HG02885 (cell line): ENCODE results near the gene MKX.

Source experiments
- ATAC-seq: cut with Tn5 transposase; IDR thresholded peaks from one replicate; pipeline ENCODE4 v1.9.1; 2021; ENCODE audit warnings: mild to moderate bottlenecking; ENCODE audit not compliant: unreplicated experiment, poor library complexity

Gene MKX, protein sequence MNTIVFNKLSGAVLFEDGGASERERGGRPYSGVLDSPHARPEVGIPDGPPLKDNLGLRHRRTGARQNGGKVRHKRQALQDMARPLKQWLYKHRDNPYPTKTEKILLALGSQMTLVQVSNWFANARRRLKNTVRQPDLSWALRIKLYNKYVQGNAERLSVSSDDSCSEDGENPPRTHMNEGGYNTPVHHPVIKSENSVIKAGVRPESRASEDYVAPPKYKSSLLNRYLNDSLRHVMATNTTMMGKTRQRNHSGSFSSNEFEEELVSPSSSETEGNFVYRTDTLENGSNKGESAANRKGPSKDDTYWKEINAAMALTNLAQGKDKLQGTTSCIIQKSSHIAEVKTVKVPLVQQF

DNA sequence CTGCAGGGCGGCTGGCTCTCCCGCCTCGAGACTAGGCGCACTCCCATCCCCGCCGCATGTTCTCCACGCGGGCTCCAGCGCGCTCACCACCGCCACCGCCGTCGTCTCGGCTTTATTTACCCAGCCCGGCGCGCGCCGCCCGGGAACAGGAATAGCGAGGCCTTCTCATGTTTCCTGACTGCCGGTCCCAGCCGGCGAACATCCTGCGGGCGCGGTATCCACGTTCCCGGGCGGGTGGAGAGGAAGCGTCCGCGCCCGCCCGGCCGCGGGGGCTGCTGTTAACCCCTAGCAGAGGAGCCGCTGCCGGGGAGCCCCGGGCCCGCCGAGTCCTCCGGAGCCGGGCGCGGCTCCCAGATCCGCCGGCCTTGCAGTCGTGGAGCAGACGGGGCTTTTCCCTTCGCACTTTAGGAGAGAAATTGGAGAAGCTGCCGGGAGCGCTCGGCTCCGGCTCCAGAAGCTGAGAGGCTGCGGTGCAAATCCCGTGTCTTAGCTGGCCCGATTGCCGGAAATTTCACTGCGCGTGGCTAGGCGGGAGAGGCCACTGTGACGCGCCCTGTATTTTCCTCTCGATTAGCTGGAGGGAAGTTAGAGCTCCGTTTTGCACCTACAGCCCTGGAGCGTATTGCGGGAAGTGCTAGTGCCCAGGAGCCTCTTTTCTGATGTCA is at the start of gene MKX:
TSS of gene MKX (minus strand) at position 88 of the 665 bp plus-strand sequence. CDS start 2,404 bp downstream, outside the sequence.
- ATAC-seq: no peak

DNA sequence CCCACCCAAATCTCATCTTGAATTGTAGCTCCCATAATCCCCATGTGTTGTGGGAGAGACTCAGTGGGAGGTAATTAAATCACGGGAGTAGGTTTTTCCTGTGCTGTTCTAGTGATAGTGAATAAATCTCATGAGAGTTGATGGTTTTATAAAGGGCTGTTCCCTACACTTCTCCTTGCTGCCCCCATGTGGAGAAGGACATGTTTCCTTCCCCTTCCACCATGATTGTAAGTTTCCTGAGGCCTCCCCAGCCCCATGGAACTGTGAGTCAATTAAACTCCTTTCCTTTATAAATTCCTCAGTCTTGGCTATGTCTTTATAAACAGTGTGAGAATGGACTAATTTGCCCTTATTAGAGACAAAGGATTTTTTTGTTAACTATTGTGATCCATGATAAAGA is 48.5 kb upstream of the MKX start:
- no peak for ATAC-seq

DNA sequence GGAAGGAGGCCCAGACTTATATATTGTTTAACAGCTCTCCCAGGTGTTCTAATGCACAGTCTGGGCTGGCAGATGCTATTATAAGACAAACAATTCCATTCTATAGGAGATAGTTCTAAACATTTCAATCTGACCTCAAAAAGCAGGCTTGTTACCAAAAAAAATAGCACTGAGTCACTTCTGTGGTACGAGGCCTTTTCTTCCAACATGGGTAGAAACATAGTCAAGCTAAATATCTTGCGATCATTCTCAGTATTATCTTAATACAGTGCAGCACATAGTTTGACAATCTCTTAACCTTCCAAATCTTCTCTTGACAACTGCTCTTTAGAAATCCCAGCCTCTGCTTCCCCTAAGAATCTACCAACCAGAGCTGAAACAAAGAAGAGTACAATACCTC is 46.6 kb upstream of the MKX start:
- ATAC-seq: no peak

DNA sequence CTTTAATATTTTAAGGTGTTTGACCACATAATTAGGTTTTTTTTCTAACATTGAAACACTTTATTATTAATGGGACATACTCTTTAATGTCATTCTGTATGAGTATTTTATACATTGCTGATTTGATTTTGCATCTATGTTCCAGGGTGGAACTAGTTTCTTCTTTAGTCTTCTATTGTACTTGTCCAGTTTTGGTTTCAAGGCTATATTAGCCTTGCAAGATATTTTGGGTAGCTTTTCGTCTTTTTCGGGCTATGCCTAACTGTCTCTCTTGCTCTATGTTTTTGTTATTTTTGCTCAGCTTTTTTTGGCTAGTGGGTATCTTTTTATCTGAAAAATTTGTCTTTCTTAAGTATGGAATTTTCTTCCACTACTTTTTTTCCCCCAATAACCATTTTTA is 38.7 kb upstream of the MKX start:
- ATAC-seq: no peak

DNA sequence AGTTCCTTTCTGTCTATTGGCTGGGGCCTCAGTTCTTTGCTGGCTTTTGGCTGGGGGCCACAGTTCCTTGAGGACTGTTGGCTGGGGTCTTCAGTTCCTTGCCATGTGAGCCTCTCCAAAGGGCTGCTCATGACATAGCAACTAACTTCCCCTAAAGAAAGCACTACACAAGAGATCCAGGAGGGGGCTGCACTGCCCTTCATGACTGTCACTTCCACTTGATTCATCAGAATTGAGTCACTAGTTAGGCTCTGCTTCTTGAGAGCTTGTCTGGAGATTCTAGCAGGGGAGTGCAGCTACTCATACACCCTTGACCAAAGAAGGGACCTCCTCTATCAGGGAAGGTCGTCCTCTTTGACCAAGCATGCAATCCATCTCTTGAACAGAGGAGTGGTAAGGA is 38.0 kb upstream of the MKX start:
- peak; percentile 46 for ATAC-seq

DNA sequence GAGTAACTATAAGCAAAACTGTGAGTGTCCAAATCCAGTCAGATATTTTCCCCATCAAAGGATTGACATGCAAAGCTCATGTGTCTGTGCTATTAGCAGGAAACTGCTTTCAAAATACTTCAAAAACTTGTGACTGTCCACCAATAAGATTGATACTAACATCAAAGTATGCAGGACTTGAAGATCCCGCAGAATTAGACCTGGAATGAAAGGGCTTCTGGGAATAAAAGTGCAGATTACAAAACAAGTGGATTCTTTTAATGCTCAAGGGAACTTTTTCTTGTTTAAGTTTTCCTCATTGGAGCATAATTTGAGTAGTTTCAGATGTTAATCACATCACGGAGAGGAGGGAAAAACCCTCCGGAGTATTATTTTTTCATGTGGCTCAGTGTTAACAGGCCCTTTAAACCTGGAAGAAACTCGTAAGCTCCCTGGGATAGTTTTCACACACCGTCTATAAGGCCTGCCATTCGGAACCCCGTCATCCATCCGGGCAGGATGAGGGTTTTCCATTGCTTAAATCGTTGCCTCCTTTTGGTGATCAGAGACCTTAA is 33.9 kb upstream of the MKX start:
- no peak for ATAC-seq

- no peak for ATAC-seq
Measured at GRCh38 chr10:27774831-27775230, 29.2 kb upstream of the MKX start.

DNA sequence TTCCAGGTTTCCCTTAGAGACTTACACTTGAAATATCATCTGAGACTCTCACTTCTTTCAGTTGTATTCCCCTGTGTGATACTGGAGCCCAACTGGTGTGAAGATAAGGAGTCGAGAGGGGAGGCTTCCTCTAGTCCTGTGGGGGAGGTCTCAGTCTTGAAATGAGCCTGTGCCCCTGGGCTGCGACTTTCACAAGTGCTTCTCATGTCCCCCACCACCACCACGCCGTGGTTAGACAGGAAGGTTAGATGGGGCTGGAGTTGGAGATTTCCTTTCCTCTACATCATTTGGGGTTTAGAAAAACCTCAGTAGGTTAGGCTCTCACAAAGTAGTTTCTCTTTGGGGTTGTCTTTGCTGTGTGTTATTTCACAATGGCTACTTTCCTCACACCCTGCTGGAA is 25.6 kb upstream of the MKX start:
- no peak for ATAC-seq

- no peak for ATAC-seq
Measured at GRCh38 chr10:27770181-27770580, 24.6 kb upstream of the MKX start.

DNA sequence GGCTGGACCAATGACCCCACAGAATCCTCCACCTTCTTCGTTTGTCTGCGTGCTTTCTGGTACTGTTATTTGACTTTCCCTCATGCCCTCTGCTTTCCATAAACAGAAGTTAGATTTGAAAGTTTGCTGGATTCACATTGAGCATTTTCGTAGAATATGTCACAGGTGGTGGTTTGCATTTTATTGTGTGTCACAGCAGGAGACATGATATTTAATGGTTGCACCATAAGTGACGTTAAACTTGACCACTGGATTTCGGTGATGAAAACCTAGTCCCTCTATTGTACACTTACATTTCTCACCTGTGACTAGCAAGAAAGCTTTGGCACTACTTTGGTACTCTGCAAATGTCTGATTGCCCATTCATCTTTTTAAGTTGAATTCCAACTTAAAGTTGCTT is 15.2 kb upstream of the MKX start:
- ATAC-seq: no peak

GRCh38 chr10:27759483-27760272 is 14.1 kb upstream of the MKX start:
- no peak for ATAC-seq

GRCh38 chr10:27752673-27753237 is 7.1 kb upstream of the MKX start:
- ATAC-seq: no peak

GRCh38 chr10:27748601-27749000 is 3.0 kb upstream of the MKX start:
- no peak for ATAC-seq

- no peak for ATAC-seq
Measured at GRCh38 chr10:27747096-27747451, 1.5 kb upstream of the MKX start.

DNA sequence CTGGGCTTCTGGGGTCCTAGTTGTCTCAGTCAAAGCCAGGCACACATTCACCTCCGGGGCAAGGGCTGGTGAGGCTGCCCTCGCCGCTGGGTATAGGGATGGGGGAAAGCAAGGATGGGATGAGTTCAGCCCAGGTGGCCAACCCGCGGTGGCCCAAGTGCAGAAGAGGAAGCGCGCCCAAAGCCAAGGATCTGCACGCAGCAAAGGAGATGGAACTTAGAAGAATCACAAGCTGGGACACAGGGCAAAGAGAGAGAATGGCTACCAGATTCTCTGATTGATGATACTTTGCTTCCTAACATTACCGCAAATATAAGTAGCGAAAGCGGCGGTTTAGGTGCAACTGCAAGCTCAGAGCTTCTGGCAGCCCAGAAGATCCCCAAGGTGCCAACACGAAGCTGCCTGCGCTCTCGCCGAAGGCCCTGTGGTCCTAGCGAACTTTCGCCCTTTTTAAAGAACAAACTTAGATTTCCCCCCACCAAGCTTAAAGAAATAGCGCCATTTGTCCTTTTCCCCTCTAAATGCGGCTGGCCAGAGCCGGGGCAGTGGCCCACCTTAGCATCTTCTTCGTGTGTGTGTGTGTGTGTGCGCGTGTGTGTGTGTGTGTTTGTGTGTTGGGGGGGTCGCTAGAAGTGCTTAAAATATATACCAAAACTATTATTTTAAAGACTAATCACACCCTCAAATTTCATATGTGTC is 927 bp upstream of the MKX start:
- no peak for ATAC-seq

DNA sequence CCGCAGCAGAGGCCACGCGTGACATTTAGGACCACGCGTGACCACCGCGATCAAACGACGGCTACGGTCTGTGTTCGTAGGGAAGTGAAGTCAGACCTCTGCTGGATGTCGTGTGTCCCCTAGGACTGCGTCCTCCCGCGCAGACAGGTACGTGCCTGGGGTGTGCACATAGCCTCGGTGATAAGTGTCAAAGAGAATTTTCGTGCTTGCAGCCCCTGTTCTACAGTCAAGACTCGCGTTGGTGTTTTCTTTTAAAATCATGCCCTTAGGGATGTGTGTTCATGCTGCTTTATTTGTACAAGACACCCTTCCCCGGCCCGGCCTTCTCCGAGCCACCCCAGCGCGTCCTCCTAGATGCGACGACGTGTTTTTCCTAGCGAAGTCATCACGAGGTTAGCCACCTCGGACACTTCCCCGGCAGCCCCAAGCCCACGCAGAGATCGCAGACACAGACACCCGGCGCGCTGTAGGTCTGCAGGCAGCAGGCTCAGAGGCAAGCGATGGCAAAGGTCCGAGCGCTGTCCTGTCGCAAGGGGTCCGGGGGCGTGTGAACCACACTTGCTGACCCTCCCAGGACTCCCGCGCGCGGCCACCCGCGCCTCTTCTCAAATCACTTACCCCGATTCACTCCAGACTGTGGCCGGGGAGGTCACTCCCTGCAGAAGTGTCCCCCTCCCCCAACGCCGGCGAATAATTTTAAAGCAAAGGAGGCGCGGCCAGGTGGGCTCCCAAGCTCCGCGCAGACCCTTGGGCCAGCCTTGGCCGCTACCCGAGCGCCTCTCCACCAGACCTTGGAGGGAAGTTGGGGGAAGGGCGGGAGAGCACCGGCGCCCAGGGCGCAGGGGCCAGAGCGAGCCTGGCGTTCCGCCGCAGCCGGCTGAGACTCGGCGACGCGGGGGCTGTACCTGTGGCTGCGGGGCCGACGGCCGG is 552 bp downstream of the MKX start:
- ATAC-seq: no peak

DNA sequence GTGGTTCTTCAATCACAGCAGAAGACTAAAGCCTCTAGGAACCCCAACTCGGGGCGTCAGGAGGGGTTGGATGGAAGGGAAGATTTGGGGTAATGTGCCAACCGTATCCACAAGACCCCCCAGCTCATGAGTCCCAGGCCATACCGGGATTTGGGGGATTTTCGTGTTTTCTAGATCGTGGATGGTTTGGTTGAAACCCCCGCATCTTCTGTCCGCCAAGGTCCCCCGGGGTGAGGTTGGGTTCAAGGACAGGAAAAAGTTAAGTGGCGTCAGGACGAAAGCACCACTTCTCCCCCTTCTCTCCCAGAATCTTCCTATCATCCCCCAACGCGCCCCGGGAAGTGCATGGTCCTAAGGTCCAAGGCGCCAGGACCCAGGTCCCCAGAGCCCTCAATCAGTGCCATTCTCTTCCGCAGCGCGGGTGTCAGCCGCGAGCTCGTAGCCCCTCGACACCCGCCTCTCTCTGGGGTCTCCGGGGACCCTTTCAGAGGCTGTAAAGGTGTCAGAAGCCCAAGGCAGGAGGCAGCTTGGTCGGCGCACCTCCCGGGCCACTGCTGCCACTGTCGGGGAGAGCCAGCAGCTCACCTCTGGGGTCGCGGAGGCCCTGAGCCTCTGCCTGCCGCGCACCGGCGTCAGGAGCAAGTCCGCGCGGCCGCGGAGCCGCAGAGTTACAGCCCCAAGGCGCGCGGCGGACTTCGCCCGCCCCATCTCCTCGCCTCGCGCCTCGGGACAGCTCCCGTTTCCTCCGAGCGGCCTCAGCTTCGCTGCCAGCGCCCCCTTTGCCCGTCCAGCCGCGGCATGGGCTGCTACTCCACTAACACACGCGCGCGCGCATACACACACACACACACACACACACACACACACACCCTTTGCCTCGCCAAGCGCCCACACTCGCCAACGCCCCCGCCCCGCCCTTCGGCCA is 1.5 kb downstream of the MKX start:
- ATAC-seq: no peak
